Neural progenitor cell (in vitro differentiated cells): ENCODE measurements around the gene ARHGAP31.

Source experiments
- CTCF ChIP-seq: fragments of 200-600 bp; sonication (generic); IDR thresholded peaks from 2 replicates; pipeline ENCODE4 v1.5.1; 2017; ENCODE audit warnings: antibody characterized with exemption, mild to moderate bottlenecking
- EZH2phosphoT487 ChIP-seq: fragments of 200-600 bp; sonication (generic); IDR thresholded peaks from 2 replicates; pipeline ENCODE4 v1.6.1; 2017; ENCODE audit warnings: antibody characterized with exemption

DNA sequence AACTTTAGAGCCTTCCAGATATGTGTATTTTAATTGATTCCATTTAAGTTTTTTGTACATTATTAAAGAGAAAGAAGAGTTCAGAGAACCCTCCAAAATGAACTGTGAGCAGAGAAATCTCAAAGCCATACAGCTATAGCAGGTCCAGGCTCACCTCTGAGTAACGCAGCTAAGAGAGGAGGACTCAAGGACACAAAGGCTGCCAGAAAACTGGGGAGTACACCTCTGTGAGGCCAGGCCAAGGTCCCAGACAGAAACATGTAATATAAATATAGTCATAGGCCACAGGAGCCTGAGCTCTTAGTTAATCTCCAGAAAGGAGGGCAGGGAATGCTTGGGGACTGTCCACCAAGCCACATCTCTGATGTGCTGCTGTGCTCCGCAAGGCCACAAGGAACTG, 102.7 kb downstream of the ARHGAP31 start:
- TF ChIP-seq CTCF (no peak), EZH2phosphoT487 (no peak)
